Measurements from ENCODE around the gene CCDC57.

- TF ChIP-seq CTCF (IDR thresholded peaks at IDR 0.05 in 8 of 11, conservative IDR thresholded peaks at IDR 0.05 in 3 of 11): no peak
- TF ChIP-seq POLR2A (IDR thresholded peaks at IDR 0.05): no peak
Measured at GRCh38 chr17:82227629-82228277, 15.1 kb upstream of the CCDC57 start.
